CD8-positive, alpha-beta memory T cell (primary cell): Measurements from ENCODE around the gene CD8B2. TPM values are rescaled to one million over a fixed set of nuclear protein-coding genes. Genes with fewer than 3 reads are reported as not detected.
"Not testable (repeated sequence)": the region's sequence is repeated elsewhere in the genome, so short reads cannot be mapped to it uniquely, and the experiment has no call there.

Experiments used
- CTCF ChIA-PET: fragments of 350-600 bp; sonication (Branson Sonifier 250); formaldehyde crosslinking; loops from one replicate; lab custom pipeline; 2021; ENCODE audit warnings: antibody characterized with exemption; lab: Charles Lee
- POLR2A ChIA-PET: fragments of 350-600 bp; sonication (Branson Sonifier 250); formaldehyde crosslinking; loops from one replicate; lab custom pipeline; 2021; ENCODE audit warnings: antibody characterized with exemption; lab: Charles Lee
- DNase-seq, 5 donors: peaks; one replicate each; pipeline versions ENCODE4 v3.0.0 to v3.0.0-alpha.2; 2020 to 2022; ENCODE audit warnings: mixed read lengths in 1 of 5
- H3K27ac ChIP-seq: one replicate; pipeline ENCODE4 v1.7.0; 2013; ENCODE audit warnings: low read depth, mild to moderate bottlenecking, low read length, moderate library complexity
- H3K27me3 ChIP-seq: 2 replicates; pipeline ENCODE4 v1.7.0; 2013; ENCODE audit warnings: low read length, mild to moderate bottlenecking; ENCODE audit not compliant: insufficient read depth, poor library complexity, severe bottlenecking
- H3K36me3 ChIP-seq: 2 replicates; pipeline ENCODE4 v1.7.0; 2013; ENCODE audit warnings: mild to moderate bottlenecking, low read length, moderate library complexity; ENCODE audit not compliant: insufficient read depth
- H3K4me1 ChIP-seq: 2 replicates; pipeline ENCODE4 v1.7.0; 2013; ENCODE audit warnings: mild to moderate bottlenecking, low read length, moderate library complexity; ENCODE audit not compliant: insufficient read depth
- H3K4me3 ChIP-seq: 2 replicates; pipeline ENCODE4 v1.7.0; 2013; ENCODE audit warnings: mild to moderate bottlenecking, low read length
- H3K9me3 ChIP-seq: 2 replicates; pipeline ENCODE4 v1.7.0; 2013; ENCODE audit warnings: mild to moderate bottlenecking, low read length
- H3K27ac Mint-ChIP-seq, 8 donors: one replicate each; pipeline ENCODE4 v1.8.0; 2020 to 2021; ENCODE audit warnings: mixed read lengths in 8 of 8, mild to moderate bottlenecking in 6 of 8, inconsistent platforms in 3 of 8, moderate library complexity in 3 of 8
- H3K27me3 Mint-ChIP-seq, 2 donors: one replicate each; pipeline ENCODE4 v1.8.0; 2020 to 2021; ENCODE audit warnings: mixed read lengths in 2 of 2, mild to moderate bottlenecking in 1 of 2, moderate library complexity in 1 of 2
- H3K36me3 Mint-ChIP-seq, 3 donors: one replicate each; pipeline ENCODE4 v1.8.0; 2020 to 2021; ENCODE audit warnings: mixed read lengths in 3 of 3, inconsistent platforms in 1 of 3, mild to moderate bottlenecking in 1 of 3
- H3K4me1 Mint-ChIP-seq, 3 donors: one replicate each; pipeline ENCODE4 v1.8.0; 2020 to 2021; ENCODE audit warnings: mixed read lengths in 3 of 3, inconsistent platforms in 1 of 3, mild to moderate bottlenecking in 1 of 3
- H3K4me3 Mint-ChIP-seq, 7 donors: one replicate each; pipeline ENCODE4 v1.8.0; 2020 to 2021; ENCODE audit warnings: mixed read lengths in 7 of 7, mild to moderate bottlenecking in 6 of 7, moderate library complexity in 4 of 7, inconsistent platforms in 2 of 7
- H3K9me3 Mint-ChIP-seq, 5 donors: one replicate each; pipeline ENCODE4 v1.8.0; 2020 to 2022; ENCODE audit warnings: mixed read lengths in 5 of 5, mild to moderate bottlenecking in 3 of 5, moderate library complexity in 2 of 5, inconsistent platforms in 1 of 5
- polyA plus RNA-seq: library from polyadenylated mRNA; unstranded; fragments of 300-500 nt; fragmentation: Illumina TruSeq; gene quantifications from one replicate; pipeline ENCODE4 v1.2.3, GENCODE V29; 2021
- total RNA-seq, 2 experiments: library from RNA; stranded (reverse); gene quantifications; one replicate each; pipeline ENCODE4 v1.2.3, GENCODE V29; 2021

Gene CD8B2
- total and polyA plus RNA-seq, 3 experiments from 2014 or later = 3.6 to 10.2 (median 4.5) TPM

DNA sequence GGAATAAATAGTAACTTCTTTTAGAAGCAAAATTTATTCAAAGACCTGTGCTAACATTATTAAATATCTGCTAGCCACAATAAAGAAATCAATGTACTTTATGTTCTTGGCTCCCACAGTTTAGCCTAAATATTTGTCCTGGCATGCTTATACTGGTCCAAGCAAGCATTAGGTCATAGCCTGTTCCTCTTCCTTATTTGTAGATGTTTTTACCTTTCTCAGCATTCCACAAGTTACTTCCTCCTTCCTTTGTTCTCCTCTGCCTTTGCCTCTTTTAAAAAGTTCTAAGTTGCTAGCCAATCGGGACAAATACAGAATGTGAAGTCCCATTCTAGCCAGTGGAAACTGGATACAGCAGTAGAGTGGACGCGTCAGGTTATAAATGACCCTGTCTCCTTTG, 72.6 kb downstream of the CD8B2 start:
- DNase-seq, H3K4me1 Mint-ChIP-seq, POLR2A ChIA-PET, H3K4me3 Mint-ChIP-seq, H3K9me3 Mint-ChIP-seq, H3K9me3 ChIP-seq, H3K4me1 ChIP-seq, H3K36me3 ChIP-seq, H3K36me3 Mint-ChIP-seq, CTCF ChIA-PET, H3K27ac Mint-ChIP-seq, H3K4me3 ChIP-seq, H3K27me3 ChIP-seq, H3K27ac ChIP-seq: not testable (repeated sequence)
- peaks cover 9 to 41% of the 10 kb centered on the region in 2 donors for H3K27me3 Mint-ChIP-seq

DNA sequence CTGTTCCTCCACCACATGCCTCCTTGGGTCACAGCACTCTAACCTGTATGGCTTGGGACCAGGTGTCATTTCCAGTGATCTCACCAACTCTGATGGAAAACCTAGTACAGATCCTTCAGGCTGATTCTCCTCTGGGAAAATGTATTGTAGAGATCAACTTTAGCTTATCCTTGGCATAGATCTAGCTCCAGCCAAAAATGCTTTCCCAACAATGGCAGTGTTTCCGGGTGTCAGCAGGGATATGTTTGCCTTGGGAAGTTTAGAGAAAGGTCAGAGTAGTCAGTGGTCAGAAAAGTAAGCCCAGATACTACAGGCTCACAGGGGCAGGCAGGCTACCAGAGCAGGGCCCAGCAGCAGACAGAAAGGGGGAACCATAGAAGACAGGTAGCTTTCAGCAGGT, 73.6 kb downstream of the CD8B2 start:
- H3K9me3 ChIP-seq = no peaks in the 10 kb centered on the region

DNA sequence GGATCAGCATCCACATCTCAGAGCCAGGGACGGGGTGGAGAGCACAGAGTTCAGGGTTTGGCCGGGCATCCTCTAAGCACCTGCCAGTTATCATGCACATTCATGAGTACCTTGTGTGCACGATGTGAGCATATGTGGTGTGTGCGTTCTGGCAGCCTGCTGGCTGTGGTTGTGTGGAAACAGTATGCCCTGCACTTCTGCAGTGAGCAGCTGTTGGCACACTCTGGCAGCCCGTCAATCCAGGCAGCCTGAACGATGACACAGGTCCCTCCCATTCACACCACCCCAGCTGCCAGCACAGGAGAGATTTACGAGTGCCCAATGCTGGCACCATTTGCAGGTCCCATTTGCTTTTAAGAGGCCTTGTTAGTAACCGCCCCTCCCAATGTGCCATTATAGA, 74.2 kb downstream of the CD8B2 start:
- ChIA-PET POLR2A (no interaction called here), CTCF (interaction anchor here (1.0 kb wide), 1 partner anchor 11 kb away, joined by 4 read pairs; no protein-coding TSS in a partner anchor)
- peaks cover 0 to 10% (median 0%) of the 10 kb centered on the region in 3 donors for H3K36me3 Mint-ChIP-seq
- H3K4me3 Mint-ChIP-seq = no peak overlapping the region
- Histone ChIP-seq H3K27me3 (no peaks in the 10 kb centered on the region), H3K9me3 (no peaks in the 10 kb centered on the region), H3K36me3 (no peaks in the 10 kb centered on the region), H3K4me1 (peaks cover 8% of the 10 kb centered on the region), H3K27ac (no peak overlapping the region), H3K4me3 (no peak overlapping the region)
- no peaks in the 10 kb centered on the region for H3K4me1 Mint-ChIP-seq
- no peak for DNase-seq
- H3K27ac Mint-ChIP-seq = no peak overlapping the region
- H3K27me3 Mint-ChIP-seq = peaks cover 4 to 45% of the 10 kb centered on the region in 2 donors
- H3K9me3 Mint-ChIP-seq = peaks cover 0 to 1% (median 0%) of the 10 kb centered on the region in 5 donors

More for the DNA sequence above, 73.6 kb downstream of the CD8B2 start:
- Mint-ChIP-seq H3K4me3 (no peak overlapping the region), H3K4me1 (no peaks in the 10 kb centered on the region), H3K27ac (no peak overlapping the region), H3K27me3 (peaks cover 5 to 43% of the 10 kb centered on the region in 2 donors), H3K9me3 (peaks cover 0 to 2% (median 0%) of the 10 kb centered on the region in 5 donors), H3K36me3 (peaks cover 0 to 10% (median 0%) of the 10 kb centered on the region in 3 donors)
- no peak overlapping the region for H3K4me3 ChIP-seq
- ChIA-PET POLR2A (no interaction called here), CTCF (no interaction called here)
- H3K36me3 ChIP-seq = no peaks in the 10 kb centered on the region
- no peak overlapping the region for H3K27ac ChIP-seq
- DNase-seq = no peak
- no peaks in the 10 kb centered on the region for H3K27me3 ChIP-seq
- H3K4me1 ChIP-seq = peaks cover 5% of the 10 kb centered on the region

DNA sequence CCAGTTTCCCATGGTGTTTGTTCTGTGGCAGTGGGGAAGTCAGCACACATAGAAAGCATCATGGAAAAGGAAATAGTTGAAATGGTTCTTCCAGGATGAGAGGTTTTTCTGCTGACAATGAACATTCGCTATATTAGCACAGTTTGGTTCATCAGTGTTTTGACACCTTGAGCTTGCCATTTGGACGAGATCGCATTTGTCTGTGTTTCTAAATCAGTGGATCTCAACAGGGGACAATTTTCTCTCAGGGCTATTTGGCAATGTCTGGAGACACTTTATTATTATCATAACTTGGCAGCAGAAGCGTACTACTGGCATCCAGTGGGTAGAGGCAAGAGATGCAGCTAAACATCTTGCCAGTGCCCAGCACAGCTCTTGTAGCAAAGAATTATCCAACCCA, 74.6 kb downstream of the CD8B2 start:
- H3K4me3 ChIP-seq = no peak overlapping the region
- H3K4me1 ChIP-seq = peaks cover 8% of the 10 kb centered on the region
- Mint-ChIP-seq H3K36me3 (peaks cover 0 to 7% (median 0%) of the 10 kb centered on the region in 3 donors), H3K4me1 (no peaks in the 10 kb centered on the region), H3K4me3 (no peak overlapping the region), H3K9me3 (no peaks in the 10 kb centered on the region), H3K27ac (no peak overlapping the region), H3K27me3 (peaks cover 4 to 44% of the 10 kb centered on the region in 2 donors)
- no peak for DNase-seq
- CTCF ChIA-PET = interaction anchor here (1.0 kb wide), 1 partner anchor 11 kb away, joined by 4 read pairs; no protein-coding TSS in a partner anchor
- POLR2A ChIA-PET = no interaction called here
- H3K27me3 ChIP-seq = no peaks in the 10 kb centered on the region
- no peaks in the 10 kb centered on the region for H3K9me3 ChIP-seq
- H3K27ac ChIP-seq = no peak overlapping the region
- H3K36me3 ChIP-seq = no peaks in the 10 kb centered on the region

DNA sequence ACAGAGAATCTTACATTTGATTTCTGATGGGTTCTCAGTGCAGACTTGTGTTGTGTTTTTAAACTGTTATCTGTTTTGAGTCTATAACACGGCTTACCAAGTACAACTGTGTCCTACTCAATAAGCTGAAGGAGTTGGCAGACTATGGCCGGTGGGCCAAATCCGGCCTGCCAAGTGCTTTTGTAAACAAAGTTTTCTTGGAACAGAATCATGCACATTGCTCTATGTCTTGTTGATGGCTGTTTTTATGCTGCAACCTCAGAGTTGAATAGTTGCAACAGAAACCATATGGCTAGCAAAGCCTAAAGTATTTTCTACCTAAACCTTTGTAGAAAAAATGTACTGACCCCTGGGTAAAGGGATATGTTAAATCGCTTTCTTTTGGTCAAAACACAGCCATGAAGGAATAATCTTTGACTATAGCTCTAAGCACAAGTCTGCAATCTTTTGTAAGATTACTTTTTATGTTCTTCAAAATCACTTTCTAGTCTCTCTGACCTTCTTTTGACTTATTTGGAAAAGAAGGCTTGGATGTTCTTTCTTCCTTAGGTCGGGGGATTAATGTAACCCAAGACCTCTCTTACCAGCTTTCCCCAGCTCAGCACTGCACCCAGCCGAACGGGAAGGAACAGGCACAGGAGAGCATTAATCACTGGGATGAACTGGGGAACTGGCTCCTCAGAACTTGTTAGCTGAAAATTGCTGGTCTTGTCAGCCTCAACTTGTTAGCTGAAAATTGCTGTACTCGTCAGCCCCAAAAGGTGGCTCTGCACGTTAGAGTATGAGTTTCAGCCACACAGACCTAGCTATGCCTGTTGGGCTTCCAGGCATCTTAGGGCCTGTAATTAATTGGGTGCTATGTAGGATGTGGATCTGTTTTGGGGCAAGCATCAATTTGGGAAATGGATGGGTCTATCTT, 75.4 kb downstream of the CD8B2 start:
- peaks cover 4 to 47% of the 10 kb centered on the region in 2 donors for H3K27me3 Mint-ChIP-seq
- no peaks in the 10 kb centered on the region for H3K4me1 Mint-ChIP-seq
- ChIA-PET POLR2A (interaction anchor here (0.5 kb wide), 1 partner anchor 396 kb away, joined by 6 read pairs; no protein-coding TSS in a partner anchor), CTCF (interaction anchor here (1.0 kb wide), 1 partner anchor 10 kb away, joined by 4 read pairs; no protein-coding TSS in a partner anchor)
- no peak overlapping the region for H3K27ac ChIP-seq
- H3K9me3 ChIP-seq = no peaks in the 10 kb centered on the region
- no peak overlapping the region for H3K27ac Mint-ChIP-seq
- H3K36me3 ChIP-seq = no peaks in the 10 kb centered on the region
- H3K27me3 ChIP-seq = no peaks in the 10 kb centered on the region
- no peak overlapping the region for H3K4me3 Mint-ChIP-seq
- no peak overlapping the region for H3K4me3 ChIP-seq
- no peaks in the 10 kb centered on the region for H3K9me3 Mint-ChIP-seq
- peaks cover 0 to 5% (median 0%) of the 10 kb centered on the region in 3 donors for H3K36me3 Mint-ChIP-seq
- DNase-seq = no peak
- H3K4me1 ChIP-seq = peaks cover 8% of the 10 kb centered on the region

DNA sequence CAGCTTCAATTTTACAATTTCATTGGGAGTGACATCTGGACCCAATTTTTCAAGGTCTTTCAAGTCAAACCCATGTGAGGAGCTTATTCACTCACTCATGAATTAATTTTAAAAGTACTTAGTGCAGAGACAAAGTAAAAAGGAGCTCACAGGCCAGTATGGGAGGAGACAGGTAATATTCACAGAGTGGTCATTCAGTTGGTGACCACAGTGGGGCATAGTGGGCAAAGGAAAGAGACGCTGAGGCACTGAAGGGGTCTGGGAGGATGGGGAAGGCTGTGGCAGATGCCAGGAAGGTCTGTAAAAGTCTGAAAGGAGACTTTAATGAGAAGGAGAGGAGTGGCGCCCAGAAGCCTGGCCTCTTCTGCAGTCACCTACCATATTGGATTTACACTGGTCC, 76.0 kb downstream of the CD8B2 start:
- Mint-ChIP-seq H3K36me3 (no peaks in the 10 kb centered on the region), H3K27me3 (peaks cover 8 to 43% of the 10 kb centered on the region in 2 donors), H3K4me3 (no peak overlapping the region), H3K4me1 (no peaks in the 10 kb centered on the region), H3K9me3 (no peaks in the 10 kb centered on the region), H3K27ac (no peak overlapping the region)
- no peak for DNase-seq
- Histone ChIP-seq H3K9me3 (no peaks in the 10 kb centered on the region), H3K4me3 (no peak overlapping the region), H3K36me3 (no peaks in the 10 kb centered on the region), H3K4me1 (peaks cover 8% of the 10 kb centered on the region), H3K27me3 (no peaks in the 10 kb centered on the region), H3K27ac (no peak overlapping the region)
- ChIA-PET CTCF (no interaction called here), POLR2A (interaction anchor here (0.5 kb wide), 1 partner anchor 397 kb away, joined by 6 read pairs; no protein-coding TSS in a partner anchor)

DNA sequence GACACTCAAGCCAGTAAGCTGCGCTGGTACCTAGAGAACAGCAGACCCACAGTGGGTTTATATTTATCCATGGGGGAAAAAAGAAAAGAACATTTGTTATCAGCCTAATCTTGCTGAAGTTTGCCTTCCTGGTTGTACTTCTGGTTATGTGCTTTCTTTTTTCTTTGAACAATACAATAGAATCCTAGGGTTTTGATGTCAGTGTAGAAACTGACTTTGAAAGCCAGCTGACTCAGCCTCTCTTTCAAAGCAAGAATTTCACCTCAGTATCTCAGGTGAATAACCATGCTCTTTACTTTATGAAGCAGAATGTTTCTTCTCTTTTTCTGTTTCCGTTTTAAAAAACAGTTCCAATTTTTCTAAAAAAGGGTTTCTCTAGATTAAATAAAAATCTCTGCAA, 78.4 kb downstream of the CD8B2 start:
- POLR2A ChIA-PET = no interaction called here
- Mint-ChIP-seq H3K27me3 (peaks cover 19 to 63% of the 10 kb centered on the region in 2 donors), H3K36me3 (no peaks in the 10 kb centered on the region), H3K9me3 (peaks cover 0 to 2% (median 0%) of the 10 kb centered on the region in 5 donors), H3K4me3 (no peak overlapping the region), H3K4me1 (no peaks in the 10 kb centered on the region), H3K27ac (no peak overlapping the region)
- H3K36me3 ChIP-seq = no peaks in the 10 kb centered on the region
- H3K9me3 ChIP-seq = no peaks in the 10 kb centered on the region
- H3K4me1 ChIP-seq = peaks cover 8% of the 10 kb centered on the region
- no peak overlapping the region for H3K4me3 ChIP-seq
- no peak for DNase-seq
- no peak overlapping the region for H3K27ac ChIP-seq
- peaks cover 4% of the 10 kb centered on the region for H3K27me3 ChIP-seq
- CTCF ChIA-PET = no interaction called here

DNA sequence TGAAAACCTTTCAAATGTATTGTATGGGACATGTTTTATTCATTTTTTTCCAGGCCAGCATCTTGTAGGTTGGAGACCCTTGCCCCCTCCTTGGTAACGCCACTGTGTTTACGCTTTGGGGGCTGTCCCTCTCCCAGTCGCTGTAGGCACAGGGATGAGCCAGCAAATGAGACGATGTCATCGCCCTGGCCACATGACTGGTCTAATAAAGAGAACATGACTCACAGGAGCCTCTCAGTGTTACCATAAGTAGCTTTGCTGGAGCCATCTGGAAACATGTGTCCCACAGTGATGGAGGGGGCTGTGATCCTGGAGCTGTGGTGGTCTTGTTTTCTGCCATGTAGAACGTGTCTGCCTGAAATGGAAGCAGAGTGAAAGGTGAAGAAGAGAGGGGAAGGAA, 78.9 kb downstream of the CD8B2 start:
- ChIA-PET CTCF (no interaction called here), POLR2A (no interaction called here)
- Mint-ChIP-seq H3K4me1 (no peaks in the 10 kb centered on the region), H3K4me3 (no peak overlapping the region), H3K36me3 (no peaks in the 10 kb centered on the region), H3K27ac (no peak overlapping the region), H3K27me3 (peaks cover 17 to 62% of the 10 kb centered on the region in 2 donors), H3K9me3 (peaks cover 0 to 2% (median 0%) of the 10 kb centered on the region in 5 donors)
- Histone ChIP-seq H3K27ac (no peak overlapping the region), H3K4me1 (peaks cover 8% of the 10 kb centered on the region), H3K27me3 (peaks cover 4% of the 10 kb centered on the region), H3K36me3 (no peaks in the 10 kb centered on the region), H3K4me3 (no peak overlapping the region), H3K9me3 (no peaks in the 10 kb centered on the region)
- no peak for DNase-seq
